Esophagus squamous epithelium (tissue), 5 donors: Measurements from ENCODE around the gene CACNA2D3. TPM values are rescaled to one million over a fixed set of nuclear protein-coding genes. Genes with fewer than 3 reads are reported as not detected.

Experiments
- DNase-seq: peaks from one replicate; lab custom pipeline; 2025; lab: John Stamatoyannopoulos, UW
- H3K27ac ChIP-seq, 4 donors: fragments of 200-600 bp; sonication (generic); one replicate each; pipeline ENCODE4 v1.5.1; 2016 to 2019; ENCODE audit warnings: mild to moderate bottlenecking in 1 of 4
- H3K27me3 ChIP-seq, 4 donors: fragments of 200-600 bp; sonication (generic); 1 replicate in 3 of 4; 2 replicates in 1 of 4; pipeline versions ENCODE4 v1.5.1 to v1.6.0; 2017 to 2021; ENCODE audit warnings: antibody characterized with exemption in 1 of 4
- H3K36me3 ChIP-seq, 3 donors: fragments of 200-600 bp; sonication (generic); one replicate each; pipeline ENCODE4 v1.5.1; 2016 to 2019
- H3K4me1 ChIP-seq, 3 donors: fragments of 200-600 bp; sonication (generic); one replicate each; pipeline ENCODE4 v1.5.1; 2017 to 2019
- H3K4me3 ChIP-seq, 4 donors: fragments of 200-600 bp; sonication (generic); 1 replicate in 3 of 4; 2 replicates in 1 of 4; pipeline ENCODE4 v1.5.1; 2016 to 2019; ENCODE audit warnings: mild to moderate bottlenecking in 2 of 4, moderate library complexity in 1 of 4
- H3K9me3 ChIP-seq, 3 donors: fragments of 200-600 bp; sonication (generic); one replicate each; pipeline ENCODE4 v1.5.1; 2016 to 2019
- POLR2A ChIP-seq, 4 donors: fragments of 450-650 bp; IDR thresholded peaks; one replicate each; pipeline ENCODE4 v1.6.1; 2017; ENCODE audit warnings: antibody characterized with exemption in 4 of 4, mild to moderate bottlenecking in 4 of 4, moderate library complexity in 3 of 4
- WGBS, 2 donors: methylation state at CpG; one replicate each; pipeline ENCODE4 v1.1.5; 2018; 5-methylcytosine and 5-hydroxymethylcytosine counted together
- intact Hi-C: fragments of 100-400 bp; cut with DNase I; formaldehyde crosslinking; loops from one replicate; pipeline ENCODE4 v1.15.0; 2022
- total RNA-seq, 4 donors: library from RNA; depleted of rRNA; stranded (reverse); fragments of >200 nt; gene quantifications; one replicate each; pipeline ENCODE4 v1.1.0, GENCODE V29; 2016
- TF ChIP-seq, protein P1 (sequence below), 6 experiments: fragments of 450-650 bp in 4 of 6; fragments of 200-600 bp in 2 of 6; sonication (generic) in 2 of 6; IDR thresholded peaks; one replicate each; pipeline ENCODE4 v1.5.1; 2016 to 2019; ENCODE audit warnings: antibody characterized with exemption in 6 of 6, mild to moderate bottlenecking in 4 of 6, moderate library complexity in 4 of 6
- donor health status: DM: yes; HTN: yes; CAD: no.

The CACNA2D3 gene
- total RNA-seq, 4 donors from 2014 or later, result 1.2 to 7.1 (median 5.1) TPM

GRCh38 chr3:54939557-54940300 lies 817.4 kb downstream of the CACNA2D3 start:
- TF ChIP-seq POLR2A (IDR thresholded peaks at IDR 0.05), result no peak
- TF ChIP-seq, protein P1, sequence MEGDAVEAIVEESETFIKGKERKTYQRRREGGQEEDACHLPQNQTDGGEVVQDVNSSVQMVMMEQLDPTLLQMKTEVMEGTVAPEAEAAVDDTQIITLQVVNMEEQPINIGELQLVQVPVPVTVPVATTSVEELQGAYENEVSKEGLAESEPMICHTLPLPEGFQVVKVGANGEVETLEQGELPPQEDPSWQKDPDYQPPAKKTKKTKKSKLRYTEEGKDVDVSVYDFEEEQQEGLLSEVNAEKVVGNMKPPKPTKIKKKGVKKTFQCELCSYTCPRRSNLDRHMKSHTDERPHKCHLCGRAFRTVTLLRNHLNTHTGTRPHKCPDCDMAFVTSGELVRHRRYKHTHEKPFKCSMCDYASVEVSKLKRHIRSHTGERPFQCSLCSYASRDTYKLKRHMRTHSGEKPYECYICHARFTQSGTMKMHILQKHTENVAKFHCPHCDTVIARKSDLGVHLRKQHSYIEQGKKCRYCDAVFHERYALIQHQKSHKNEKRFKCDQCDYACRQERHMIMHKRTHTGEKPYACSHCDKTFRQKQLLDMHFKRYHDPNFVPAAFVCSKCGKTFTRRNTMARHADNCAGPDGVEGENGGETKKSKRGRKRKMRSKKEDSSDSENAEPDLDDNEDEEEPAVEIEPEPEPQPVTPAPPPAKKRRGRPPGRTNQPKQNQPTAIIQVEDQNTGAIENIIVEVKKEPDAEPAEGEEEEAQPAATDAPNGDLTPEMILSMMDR (IDR thresholded peaks at IDR 0.05), result no peak

DNA sequence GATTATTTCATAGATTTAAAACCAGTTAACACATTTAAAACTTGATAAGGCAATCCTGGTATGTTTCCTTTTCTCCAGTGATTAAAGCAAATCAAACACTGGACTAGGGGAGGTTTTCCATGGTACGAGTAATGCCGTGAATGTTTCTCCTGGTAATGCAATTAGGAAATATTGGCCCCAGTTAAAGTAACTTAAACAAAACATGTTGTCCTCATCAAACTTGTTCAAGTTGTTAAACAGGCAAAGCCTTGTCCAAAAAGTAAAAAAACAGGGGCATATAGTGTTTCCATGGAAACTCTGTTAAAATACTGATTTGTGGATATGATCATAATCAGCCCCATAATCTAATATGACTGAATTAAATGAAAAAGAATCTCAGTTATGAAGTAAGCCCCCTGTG lies 818.6 kb downstream of the CACNA2D3 start:
- Histone ChIP-seq H3K4me3 (no peak overlapping the region), H3K4me1 (no peaks in the 10 kb centered on the region), H3K36me3 (no peaks in the 10 kb centered on the region), H3K27ac (no peak overlapping the region), H3K9me3 (no peaks in the 10 kb centered on the region), H3K27me3 (no peaks in the 10 kb centered on the region)
- intact Hi-C loops, result no loop called here
- no peak for DNase-seq
- WGBS, 2 donors, result 80% methylated on average over 2 of the region's 2 CpGs
- TF ChIP-seq, protein P1 (IDR thresholded peaks at IDR 0.05), result no peak
- no peak for TF ChIP-seq POLR2A (IDR thresholded peaks at IDR 0.05)

More at GRCh38 chr3:54939557-54940300, 817.4 kb downstream of the CACNA2D3 start:
- no peak overlapping the region for H3K4me3 ChIP-seq
- H3K27me3 ChIP-seq, result no peaks in the 10 kb centered on the region
- H3K4me1 ChIP-seq, result no peaks in the 10 kb centered on the region
- intact Hi-C loops, result no loop called here
- no peak for DNase-seq
- no peaks in the 10 kb centered on the region for H3K9me3 ChIP-seq
- WGBS, 2 donors, result 81 to 86% methylated on average over 5 to 6 of the region's 6 CpGs
- no peaks in the 10 kb centered on the region for H3K36me3 ChIP-seq
- H3K27ac ChIP-seq, result no peak overlapping the region

DNA sequence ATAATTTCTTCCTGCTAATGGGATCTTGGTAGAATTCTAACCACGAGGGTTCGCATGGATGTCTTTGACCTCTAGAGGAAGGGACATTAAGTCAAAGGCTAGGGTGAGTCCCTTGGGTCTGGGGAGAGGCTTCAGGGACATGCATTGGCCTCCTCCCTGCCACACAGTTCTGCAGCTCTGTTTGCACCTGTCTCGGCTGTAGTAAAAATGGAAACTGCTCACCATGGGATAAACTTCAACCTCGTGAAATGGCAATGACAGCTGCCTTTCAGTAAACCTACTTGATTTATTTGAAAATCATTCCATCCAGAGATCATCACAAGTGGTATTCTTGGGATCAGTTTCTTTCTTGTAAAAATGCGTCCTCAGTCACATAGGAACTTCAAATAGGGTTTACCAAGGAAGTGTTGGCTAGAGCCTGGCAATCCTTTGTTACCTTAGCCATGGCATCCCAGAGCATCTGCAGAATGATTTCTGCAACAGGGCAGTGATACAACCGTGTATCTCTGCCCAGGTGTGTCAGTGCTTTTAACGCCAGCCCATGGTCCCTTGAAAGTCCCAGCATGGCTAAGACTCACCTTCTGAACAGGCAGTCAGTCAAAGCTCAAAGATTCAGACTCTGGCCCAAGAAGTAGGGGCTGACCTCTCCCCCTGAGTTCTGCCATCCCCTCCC lies 819.5 kb downstream of the CACNA2D3 start:
- no peak for TF ChIP-seq POLR2A (IDR thresholded peaks at IDR 0.05)
- TF ChIP-seq, protein P1 (IDR thresholded peaks at IDR 0.05), result no peak
- Histone ChIP-seq H3K4me3 (no peak overlapping the region), H3K27me3 (no peaks in the 10 kb centered on the region), H3K27ac (no peak overlapping the region), H3K9me3 (no peaks in the 10 kb centered on the region), H3K4me1 (no peaks in the 10 kb centered on the region), H3K36me3 (no peaks in the 10 kb centered on the region)
- 82 to 96% methylated on average over 4 to 7 of the region's 7 CpGs for WGBS, 2 donors
- DNase-seq, result no peak
- intact Hi-C loops, result no loop called here

DNA sequence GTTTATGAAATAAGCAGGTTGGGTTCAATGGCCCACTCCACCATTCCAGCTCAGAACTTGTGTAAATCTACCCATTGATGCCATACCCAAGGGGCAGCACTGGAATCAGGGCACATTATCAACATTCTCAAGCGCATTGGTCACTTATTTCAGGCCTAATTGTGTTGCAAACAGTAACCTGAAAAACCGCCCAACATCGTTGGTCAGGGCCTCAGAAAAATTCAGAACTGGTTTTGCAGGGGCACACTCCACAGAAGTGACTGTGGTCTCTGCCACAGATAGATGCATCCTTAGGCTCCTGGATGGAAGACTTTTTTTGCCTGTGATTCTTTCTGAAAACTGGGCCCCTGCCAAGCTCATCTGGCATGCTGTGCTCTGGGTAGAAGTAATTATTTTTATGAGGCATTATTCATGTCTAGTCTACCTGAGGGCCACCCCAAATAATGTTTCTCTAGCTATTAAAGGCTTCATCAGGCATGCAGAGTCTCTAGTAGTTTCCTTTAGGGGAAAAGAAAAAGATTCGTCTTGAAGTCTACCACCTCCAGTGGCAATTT lies 827.2 kb downstream of the CACNA2D3 start:
- Histone ChIP-seq H3K4me3 (no peak overlapping the region), H3K9me3 (no peaks in the 10 kb centered on the region), H3K4me1 (peaks cover 0 to 37% (median 3%) of the 10 kb centered on the region in 3 donors), H3K27me3 (no peaks in the 10 kb centered on the region), H3K36me3 (no peaks in the 10 kb centered on the region), H3K27ac (no peak overlapping the region)
- intact Hi-C loops, result no loop called here
- no peak for DNase-seq
- 57 to 64% methylated on average over 3 to 4 of the region's 4 CpGs for WGBS, 2 donors
- TF ChIP-seq POLR2A (IDR thresholded peaks at IDR 0.05), result no peak
- TF ChIP-seq, protein P1 (IDR thresholded peaks at IDR 0.05), result no peak
